Measurements from ENCODE around the gene JMJD7.

DNA sequence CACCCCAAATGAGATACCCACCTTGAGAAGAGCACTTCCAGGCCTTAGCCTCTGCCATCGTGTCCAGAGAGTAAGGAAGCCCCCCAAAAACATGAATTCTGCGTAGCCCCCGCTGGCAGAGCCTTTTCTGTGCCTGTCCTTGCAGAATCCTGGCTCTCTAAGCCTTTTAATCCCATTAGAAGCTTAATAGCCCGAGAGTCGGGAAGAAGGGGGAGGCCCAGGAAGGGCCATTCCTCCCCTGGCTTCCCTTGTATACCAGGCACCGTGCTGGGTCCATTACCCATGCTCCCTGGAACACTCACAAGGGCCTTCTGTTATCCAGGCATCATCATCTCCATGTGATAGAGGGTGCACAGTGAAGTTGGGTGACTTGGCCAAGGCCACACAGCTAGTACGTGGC, 58.8 kb downstream of the JMJD7 start:
- TF ChIP-seq, protein P1, sequence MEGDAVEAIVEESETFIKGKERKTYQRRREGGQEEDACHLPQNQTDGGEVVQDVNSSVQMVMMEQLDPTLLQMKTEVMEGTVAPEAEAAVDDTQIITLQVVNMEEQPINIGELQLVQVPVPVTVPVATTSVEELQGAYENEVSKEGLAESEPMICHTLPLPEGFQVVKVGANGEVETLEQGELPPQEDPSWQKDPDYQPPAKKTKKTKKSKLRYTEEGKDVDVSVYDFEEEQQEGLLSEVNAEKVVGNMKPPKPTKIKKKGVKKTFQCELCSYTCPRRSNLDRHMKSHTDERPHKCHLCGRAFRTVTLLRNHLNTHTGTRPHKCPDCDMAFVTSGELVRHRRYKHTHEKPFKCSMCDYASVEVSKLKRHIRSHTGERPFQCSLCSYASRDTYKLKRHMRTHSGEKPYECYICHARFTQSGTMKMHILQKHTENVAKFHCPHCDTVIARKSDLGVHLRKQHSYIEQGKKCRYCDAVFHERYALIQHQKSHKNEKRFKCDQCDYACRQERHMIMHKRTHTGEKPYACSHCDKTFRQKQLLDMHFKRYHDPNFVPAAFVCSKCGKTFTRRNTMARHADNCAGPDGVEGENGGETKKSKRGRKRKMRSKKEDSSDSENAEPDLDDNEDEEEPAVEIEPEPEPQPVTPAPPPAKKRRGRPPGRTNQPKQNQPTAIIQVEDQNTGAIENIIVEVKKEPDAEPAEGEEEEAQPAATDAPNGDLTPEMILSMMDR (IDR thresholded peaks at IDR 0.05): no peak
- TF ChIP-seq POLR2A (IDR thresholded peaks at IDR 0.05): no peak
